IMR-90 (cell line): ENCODE measurements around the gene GTF2H3. TPM values are rescaled to one million over a fixed set of nuclear protein-coding genes. Genes with fewer than 3 reads are reported as not detected.
"Not testable (repeated sequence)": the region's sequence is repeated elsewhere in the genome, so short reads cannot be mapped to it uniquely, and the experiment has no call there.

Experiments used
- ATAC-seq: fragments of 200-7000 bp; cut with Tn5 transposase; 2 replicates; pipeline ENCODE4 v1.9.1; 2020; ENCODE audit warnings: low read depth, mild to moderate bottlenecking, moderate library complexity
- BruUV-seq: library from RNA; stranded (reverse); fragments of 400-500 nt; replicated peaks from 2 replicates; lab custom pipeline; 2021; lab: Mats Ljungman, UMichigan
- CTCF ChIA-PET: fragments of 300-600 bp; formaldehyde crosslinking; extraction: SDS; loops from one replicate; lab custom pipeline; 2021; ENCODE audit warnings: antibody characterized with exemption; lab: Yijun Ruan, JAX
- POLR2A ChIA-PET: fragments of 300-600 bp; sonication (Branson Sonifier 250); formaldehyde crosslinking; loops from one replicate; lab custom pipeline; 2022; ENCODE audit warnings: antibody characterized with exemption; ENCODE audit not compliant: unreplicated experiment; lab: Charles Lee
- DNase-seq: peaks from one replicate; pipeline ENCODE4 v3.0.0; 2013
- H2AFZ ChIP-seq: replicated peaks from 2 replicates; pipeline ENCODE3; 2013; ENCODE audit warnings: low read length, mild to moderate bottlenecking; ENCODE audit not compliant: poor library complexity
- H2AK5ac ChIP-seq: 2 replicates; pipeline ENCODE4 v1.6.1; 2013; ENCODE audit warnings: low read depth, low read length, inconsistent platforms
- H2AK9ac ChIP-seq: replicated peaks from 2 replicates; pipeline ENCODE3; 2013; ENCODE audit warnings: mild to moderate bottlenecking, low read depth, low read length, moderate library complexity; ENCODE audit not compliant: poor library complexity
- H2BK120ac ChIP-seq: 2 replicates; pipeline ENCODE4 v1.6.1; 2013; ENCODE audit warnings: low read depth, low read length, inconsistent platforms
- H2BK15ac ChIP-seq: 3 replicates; pipeline ENCODE4 v1.6.1; 2013; ENCODE audit warnings: low read depth, low read length, inconsistent platforms
- H2BK20ac ChIP-seq: 2 replicates; pipeline ENCODE4 v1.6.1; 2013; ENCODE audit warnings: low read depth, mild to moderate bottlenecking, inconsistent platforms, low read length, moderate library complexity
- H2BK5ac ChIP-seq: 2 replicates; pipeline ENCODE4 v1.6.1; 2013; ENCODE audit warnings: mild to moderate bottlenecking, low read depth, low read length, inconsistent platforms; ENCODE audit not compliant: poor library complexity, severe bottlenecking
- H3K14ac ChIP-seq: replicated peaks from 2 replicates; pipeline ENCODE4 v1.6.1; 2013; ENCODE audit warnings: low read depth, low read length, inconsistent platforms
- H3K18ac ChIP-seq: 2 replicates; pipeline ENCODE4 v1.6.1; 2013; ENCODE audit warnings: low read depth, low read length, control low read depth
- H3K23ac ChIP-seq: 2 replicates; pipeline ENCODE4 v1.6.1; 2013; ENCODE audit warnings: low read depth, low read length, inconsistent platforms
- H3K27ac ChIP-seq: 2 replicates; pipeline ENCODE4 v1.5.1; 2013; ENCODE audit warnings: mild to moderate bottlenecking, control low read depth, low read length; ENCODE audit not compliant: insufficient read depth
- H3K27me3 ChIP-seq: 2 replicates; pipeline ENCODE4 v1.6.1; 2013; ENCODE audit warnings: low read length; ENCODE audit not compliant: control insufficient read depth, insufficient read depth
- H3K36me3 ChIP-seq: 2 replicates; pipeline ENCODE4 v1.6.1; 2013; ENCODE audit warnings: low read length, mixed read lengths; ENCODE audit not compliant: control insufficient read depth, insufficient read depth
- H3K4ac ChIP-seq: 2 replicates; pipeline ENCODE4 v1.6.1; 2013; ENCODE audit warnings: low read depth, low read length, inconsistent platforms
- H3K4me1 ChIP-seq: 2 replicates; pipeline ENCODE4 v1.6.1; 2013; ENCODE audit warnings: low read length, mixed read lengths; ENCODE audit not compliant: control insufficient read depth, insufficient read depth
- H3K4me2 ChIP-seq: 2 replicates; pipeline ENCODE4 v1.6.1; 2013; ENCODE audit warnings: low read depth, mild to moderate bottlenecking, control low read depth, low read length, moderate library complexity
- H3K4me3 ChIP-seq: 2 replicates; pipeline ENCODE4 v1.5.1; 2013; ENCODE audit warnings: low read depth, mild to moderate bottlenecking, control low read depth, low read length, moderate library complexity; ENCODE audit not compliant: insufficient read depth
- H3K56ac ChIP-seq: 2 replicates; pipeline ENCODE4 v1.6.1; 2013; ENCODE audit warnings: low read length, inconsistent platforms; ENCODE audit not compliant: insufficient read depth; ENCODE audit errors: extremely low read depth
- H3K79me1 ChIP-seq, 2 experiments: 2 replicates each; pipeline ENCODE4 v1.6.1; 2013; ENCODE audit warnings: low read length in 2 of 2, inconsistent platforms in 1 of 2, low read depth in 1 of 2
- H3K9ac ChIP-seq: 2 replicates; pipeline ENCODE4 v1.6.1; 2013; ENCODE audit warnings: low read depth, low read length, control low read depth
- H3K9me1 ChIP-seq: 2 replicates; pipeline ENCODE4 v1.6.1; 2013; ENCODE audit warnings: low read length, inconsistent platforms; ENCODE audit not compliant: insufficient read depth
- H3K9me3 ChIP-seq: 2 replicates; pipeline ENCODE4 v1.6.1; 2013; ENCODE audit warnings: low read length; ENCODE audit not compliant: control insufficient read depth, insufficient read depth
- H4K20me1 ChIP-seq: 2 replicates; pipeline ENCODE4 v1.6.1; 2013; ENCODE audit warnings: low read length, inconsistent platforms; ENCODE audit not compliant: insufficient read depth
- H4K5ac ChIP-seq: 2 replicates; pipeline ENCODE4 v1.6.1; 2013; ENCODE audit warnings: mild to moderate bottlenecking, low read depth, low read length, control low read depth
- H4K8ac ChIP-seq, 2 experiments: 2 replicates each; pipeline ENCODE4 v1.6.1; 2013; ENCODE audit warnings: low read depth in 2 of 2, low read length in 2 of 2, control low read depth in 1 of 2, inconsistent platforms in 1 of 2
- H4K91ac ChIP-seq: 2 replicates; pipeline ENCODE4 v1.6.1; 2013; ENCODE audit warnings: low read depth, low read length, inconsistent platforms; ENCODE audit not compliant: insufficient read depth
- WGBS, 2 experiments: methylation state at CpG; one replicate each; pipeline versions ENCODE4 v1.1.5 to v1.1.7; 2013; ENCODE audit warnings: missing lambda C conversion rate in 2 of 2; ENCODE audit not compliant: insufficient read length in 1 of 2; ENCODE audit errors: extremely low coverage in 2 of 2; 5-methylcytosine and 5-hydroxymethylcytosine counted together
- dilution Hi-C: fragments of 300-500 bp; cut with HindIII; formaldehyde crosslinking; loops from one replicate; pipeline ENCODE4 v1.14.3; 2018; ENCODE audit warnings: low sequenced_read_pairs; ENCODE audit not compliant: unreplicated experiment
- in situ Hi-C: fragments of 300-500 bp; cut with MboI; formaldehyde crosslinking; loops from 3 replicates; pipeline ENCODE4 v1.14.3; 2019; ENCODE audit warnings: low sequenced_read_pairs, inconsistent platforms, mixed read lengths
- intact Hi-C: fragments of 100-400 bp; cut with micrococcal nuclease; formaldehyde crosslinking; loops from 2 replicates; pipeline ENCODE4 v1.10.0; 2022
- polyA plus RNA-seq, 3 experiments: library from polyadenylated mRNA; depleted of rRNA; stranded (reverse); fragments of >200 nt; gene quantifications; 2 replicates each; pipeline ENCODE4 v1.2.3, GENCODE V29; 2012; ENCODE audit warnings: low replicate concordance in 1 of 3
- total RNA-seq: library from RNA; depleted of rRNA; stranded (reverse); fragments of >200 nt; gene quantifications from 2 replicates; pipeline ENCODE4 v1.2.3, GENCODE V29; 2012

Gene GTF2H3
- total and polyA plus RNA-seq, 2 of the 4 experiments (the other 2 are of a cell fraction): 22.2 to 80.3 TPM

DNA sequence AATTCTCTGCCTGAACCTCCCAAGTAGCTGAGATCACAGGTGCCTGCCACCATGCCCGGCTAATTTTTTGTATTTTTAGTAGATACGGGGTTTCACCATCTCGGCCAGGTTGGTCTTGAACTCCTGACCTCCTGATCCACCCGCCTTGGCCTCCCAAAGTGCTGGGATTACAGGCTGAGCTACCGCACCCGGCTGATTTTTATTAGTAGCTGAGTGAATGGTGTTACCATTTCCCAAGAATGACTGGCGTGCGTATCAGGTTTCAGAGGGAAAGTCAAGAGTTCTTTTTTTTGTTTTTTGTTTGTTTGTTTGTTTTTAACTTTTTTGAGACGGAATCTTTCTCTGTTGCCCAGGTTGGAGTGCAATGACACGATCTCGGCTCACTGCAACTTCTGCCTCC lies 30.1 kb upstream of the GTF2H3 start:
- H3K27me3 ChIP-seq, H3K18ac ChIP-seq, H2AK5ac ChIP-seq, H3K56ac ChIP-seq, H2BK20ac ChIP-seq, H3K23ac ChIP-seq, H3K4ac ChIP-seq, DNase-seq, H3K9me3 ChIP-seq, H3K9me1 ChIP-seq, H2AFZ ChIP-seq, H2BK5ac ChIP-seq, H3K9ac ChIP-seq, H4K91ac ChIP-seq, H3K4me1 ChIP-seq, H3K14ac ChIP-seq, H2BK120ac ChIP-seq, dilution Hi-C loops, H4K20me1 ChIP-seq, ATAC-seq, H3K4me3 ChIP-seq, H3K27ac ChIP-seq, H4K5ac ChIP-seq, H4K8ac ChIP-seq, intact Hi-C loops, H2AK9ac ChIP-seq, H3K4me2 ChIP-seq, BruUV-seq, H2BK15ac ChIP-seq: not testable (repeated sequence)
- H3K79me1 ChIP-seq: peaks cover 39 to 61% of the 10 kb centered on the region in 2 experiments
- POLR2A ChIA-PET: interaction anchor here (0.7 kb wide), 1 partner anchor 11 kb away, joined by 4 read pairs; no protein-coding TSS in a partner anchor
- 100% methylated on average over 5 of the region's 11 CpGs; no CpG with 5 or more reads in 1 of the 2 experiments for WGBS, 2 experiments
- CTCF ChIA-PET: interaction anchor here (0.6 to 0.9 kb wide), 2 partner anchors 8 to 15 kb away, joined by 3 to 4 read pairs; no protein-coding TSS in a partner anchor
- peaks cover 28% of the 10 kb centered on the region for H3K36me3 ChIP-seq
- in situ Hi-C loops: loop anchor here (25.0 kb wide), 1 partner anchor 291 kb away; no protein-coding TSS in a partner anchor
